ENCODE results near the gene PHF10. TPM values are rescaled to one million over a fixed set of nuclear protein-coding genes. Genes with fewer than 3 reads are reported as not detected.
A peak's percentile ranks its signal among the peaks of the same experiment; 100 is the strongest.

Gene PHF10
- total RNA-seq, 1 donor from 2014 or later, result 16.6 TPM

GRCh38 chr6:169707772-169708171 is 16.5 kb downstream of the PHF10 start:
- Histone ChIP-seq H3K27me3 (no peaks in the 10 kb centered on the region), H3K4me3 (no peak overlapping the region), H3K9me3 (no peaks in the 10 kb centered on the region), H3K4me1 (peaks cover 0 to 13% of the 10 kb centered on the region in 2 donors), H3K27ac (no peak overlapping the region), H3K36me3 (peaks cover 17 to 28% of the 10 kb centered on the region in 2 donors)
- no peak for DNase-seq (ENCODE audit: low spot score in 2 of 2)
- no peak for TF ChIP-seq CTCF (IDR thresholded peaks at IDR 0.05)
- intact Hi-C loops (cut with DNase I), result no loop called here

- no peaks in the 10 kb centered on the region for H3K36me3 ChIP-seq
- no peak for TF ChIP-seq CTCF (IDR thresholded peaks at IDR 0.05)
- intact Hi-C loops (cut with DNase I), result loop anchor here (1.0 kb wide), 3 partner anchors 20 to 851 kb away; partner anchors contain the start of genes DYNLT2, ERMARD and TBP
- H3K27ac ChIP-seq, result peak overlapping the region; percentile 91 to 99
- no peaks in the 10 kb centered on the region for H3K27me3 ChIP-seq
- no peaks in the 10 kb centered on the region for H3K9me3 ChIP-seq
- DNase-seq (ENCODE audit: low spot score in 2 of 2), result no peak
- peaks cover 0 to 16% of the 10 kb centered on the region in 2 donors for H3K4me1 ChIP-seq
- H3K4me3 ChIP-seq, result peak overlapping the region; percentile 70 to 83
Measured at GRCh38 chr6:169702840-169703246, 21.5 kb downstream of the PHF10 start.

GRCh38 chr6:169701954-169702839 is 22.1 kb downstream of the PHF10 start, which contains the start of the genes C6orf120 and WDR27:
Gene C6orf120 (plus strand): TSS chr6:169702126. CDS start chr6:169702460, 334 bp downstream.
Gene WDR27 (minus strand): TSS chr6:169702029. CDS start chr6:169689005, 13,024 bp downstream.
- H3K4me3 ChIP-seq, result peak within 1 kb of the TSS; percentile 70 to 83
- H3K4me1 ChIP-seq, result peaks cover 0 to 16% of the 10 kb centered on the region in 2 donors
- no peaks in the 10 kb centered on the region for H3K9me3 ChIP-seq
- no peaks in the 10 kb centered on the region for H3K36me3 ChIP-seq
- TF ChIP-seq CTCF (IDR thresholded peaks at IDR 0.05), result no peak
- H3K27me3 ChIP-seq, result no peaks in the 10 kb centered on the region
- intact Hi-C loops (cut with DNase I), result loop anchor here (1.0 kb wide), 3 partner anchors 21 to 852 kb away; partner anchors contain the start of genes DYNLT2, ERMARD and TBP
- H3K27ac ChIP-seq, result peak within 1 kb of the TSS; percentile 91 to 99
- DNase-seq (ENCODE audit: low spot score in 2 of 2), result peak; percentile 91 to 98

GRCh38 chr6:169701311-169701953 is 22.9 kb downstream of the PHF10 start:
- peaks cover 0 to 16% of the 10 kb centered on the region in 2 donors for H3K4me1 ChIP-seq
- intact Hi-C loops (cut with DNase I), result no loop called here
- H3K36me3 ChIP-seq, result no peaks in the 10 kb centered on the region
- H3K27ac ChIP-seq, result peak overlapping the region; percentile 91 to 99
- no peak for TF ChIP-seq CTCF (IDR thresholded peaks at IDR 0.05)
- H3K4me3 ChIP-seq, result peak overlapping the region; percentile 70 to 83
- H3K9me3 ChIP-seq, result no peaks in the 10 kb centered on the region
- no peak for DNase-seq (ENCODE audit: low spot score in 2 of 2)
- no peaks in the 10 kb centered on the region for H3K27me3 ChIP-seq

GRCh38 chr6:169700296-169700695 is 24.0 kb downstream of the PHF10 start:
- no peaks in the 10 kb centered on the region for H3K9me3 ChIP-seq
- intact Hi-C loops (cut with DNase I), result no loop called here
- no peaks in the 10 kb centered on the region for H3K36me3 ChIP-seq
- no peak overlapping the region for H3K4me3 ChIP-seq
- TF ChIP-seq CTCF (IDR thresholded peaks at IDR 0.05), result no peak
- no peaks in the 10 kb centered on the region for H3K27me3 ChIP-seq
- peaks cover 0 to 16% of the 10 kb centered on the region in 2 donors for H3K4me1 ChIP-seq
- no peak for DNase-seq (ENCODE audit: low spot score in 2 of 2)
- no peak overlapping the region for H3K27ac ChIP-seq

Measured in ascending aorta (tissue), 2 donors.